ENCODE results near the gene WDFY4.

The WDFY4 gene

GRCh38 chr10:48657416-48657815 lies 27.3 kb upstream of the WDFY4 start:
- TF ChIP-seq, protein P1, sequence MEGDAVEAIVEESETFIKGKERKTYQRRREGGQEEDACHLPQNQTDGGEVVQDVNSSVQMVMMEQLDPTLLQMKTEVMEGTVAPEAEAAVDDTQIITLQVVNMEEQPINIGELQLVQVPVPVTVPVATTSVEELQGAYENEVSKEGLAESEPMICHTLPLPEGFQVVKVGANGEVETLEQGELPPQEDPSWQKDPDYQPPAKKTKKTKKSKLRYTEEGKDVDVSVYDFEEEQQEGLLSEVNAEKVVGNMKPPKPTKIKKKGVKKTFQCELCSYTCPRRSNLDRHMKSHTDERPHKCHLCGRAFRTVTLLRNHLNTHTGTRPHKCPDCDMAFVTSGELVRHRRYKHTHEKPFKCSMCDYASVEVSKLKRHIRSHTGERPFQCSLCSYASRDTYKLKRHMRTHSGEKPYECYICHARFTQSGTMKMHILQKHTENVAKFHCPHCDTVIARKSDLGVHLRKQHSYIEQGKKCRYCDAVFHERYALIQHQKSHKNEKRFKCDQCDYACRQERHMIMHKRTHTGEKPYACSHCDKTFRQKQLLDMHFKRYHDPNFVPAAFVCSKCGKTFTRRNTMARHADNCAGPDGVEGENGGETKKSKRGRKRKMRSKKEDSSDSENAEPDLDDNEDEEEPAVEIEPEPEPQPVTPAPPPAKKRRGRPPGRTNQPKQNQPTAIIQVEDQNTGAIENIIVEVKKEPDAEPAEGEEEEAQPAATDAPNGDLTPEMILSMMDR (conservative IDR thresholded peaks at IDR 0.05): no peak
- TF ChIP-seq ZFX (IDR thresholded peaks at IDR 0.05): no peak

GRCh38 chr10:48658243-48658974 lies 26.3 kb upstream of the WDFY4 start:
- no peak for TF ChIP-seq ZFX (IDR thresholded peaks at IDR 0.05)
- TF ChIP-seq, protein P1 (conservative IDR thresholded peaks at IDR 0.05): peak; percentile 92
- no peak overlapping the region for H3K27ac ChIP-seq

More at GRCh38 chr10:48657416-48657815, 27.3 kb upstream of the WDFY4 start:
- H3K27ac ChIP-seq: no peak overlapping the region

DNA sequence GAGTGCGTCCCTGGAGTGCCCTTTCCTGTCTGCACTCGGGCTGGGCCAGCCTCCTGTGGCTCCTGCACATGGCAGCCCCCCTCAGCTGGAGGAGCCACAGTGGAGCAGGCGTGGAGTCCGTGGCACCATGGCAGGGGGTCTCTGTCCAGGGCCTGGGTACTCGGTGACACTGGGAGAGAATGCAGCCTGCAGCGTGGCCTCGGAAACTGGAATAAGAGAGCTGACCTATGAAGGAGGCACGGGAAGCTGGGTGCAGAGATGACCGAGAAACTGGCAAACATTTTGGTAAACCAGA lies 25.8 kb upstream of the WDFY4 start:
- TF ChIP-seq, protein P1 (conservative IDR thresholded peaks at IDR 0.05): no peak
- no peak for TF ChIP-seq ZFX (IDR thresholded peaks at IDR 0.05)
- no peak overlapping the region for H3K27ac ChIP-seq

GRCh38 chr10:48659790-48660189 lies 24.9 kb upstream of the WDFY4 start:
- H3K27ac ChIP-seq: no peak overlapping the region
- TF ChIP-seq ZFX (IDR thresholded peaks at IDR 0.05): no peak
- TF ChIP-seq, protein P1 (conservative IDR thresholded peaks at IDR 0.05): peak; percentile 59

GRCh38 chr10:48661441-48661840 lies 23.2 kb upstream of the WDFY4 start:
- no peak for TF ChIP-seq ZFX (IDR thresholded peaks at IDR 0.05)
- TF ChIP-seq, protein P1 (conservative IDR thresholded peaks at IDR 0.05): no peak
- no peak overlapping the region for H3K27ac ChIP-seq

DNA sequence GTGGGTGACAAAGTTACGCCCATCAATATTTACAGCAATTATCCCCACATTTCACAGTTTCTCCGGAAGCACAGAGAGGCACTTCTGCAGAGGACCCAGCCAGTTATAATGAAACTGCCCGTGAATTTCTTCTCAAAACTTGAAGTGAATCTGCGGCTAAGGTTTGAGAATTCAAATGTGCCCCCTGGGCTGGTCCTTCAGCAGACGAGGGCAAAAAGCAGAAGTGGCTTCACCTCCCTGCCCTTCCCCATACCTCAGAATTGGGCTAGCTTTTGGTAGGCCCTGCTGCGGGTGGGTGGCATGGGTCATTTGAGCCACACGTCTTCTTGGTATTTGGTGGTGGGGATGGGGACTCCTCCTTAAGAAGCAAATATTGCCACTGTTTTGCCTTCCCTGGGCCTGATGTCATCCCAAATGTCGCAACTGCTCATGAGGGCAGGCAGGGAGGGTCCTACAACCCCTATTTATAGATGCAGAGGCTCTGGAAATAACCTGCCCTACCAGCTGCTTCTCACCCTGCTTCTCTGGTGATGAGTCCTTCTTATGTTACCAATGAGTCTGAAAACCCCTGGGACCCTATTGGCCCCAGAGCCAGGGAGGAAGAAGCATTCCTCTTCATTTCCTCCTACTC lies 16.6 kb upstream of the WDFY4 start:
- TF ChIP-seq, protein P1 (conservative IDR thresholded peaks at IDR 0.05): no peak
- TF ChIP-seq ZFX (IDR thresholded peaks at IDR 0.05): no peak
- H3K27ac ChIP-seq: no peak overlapping the region

Data from C4-2B (cell line).